Stimulated activated CD8-positive, alpha-beta memory T cell treated with anti-CD3 and anti-CD28 coated beads, Interleukin-4, amount 100 ng/mL, for 24 hours (primary cell): ENCODE data around the gene MKKS.

Experiments
- DNase-seq: peaks from one replicate; pipeline ENCODE4 v3.0.0-alpha.2; 2020; ENCODE audit warnings: low read depth

The MKKS gene

GRCh38 chr20:10368702-10369041 lies 65.3 kb downstream of the MKKS start:
- DNase-seq = no peak

GRCh38 chr20:10367943-10368701 lies 65.9 kb downstream of the MKKS start:
- DNase-seq = no peak

GRCh38 chr20:10367693-10367942 lies 66.4 kb downstream of the MKKS start:
- DNase-seq = no peak

- DNase-seq = no peak
Measured at GRCh38 chr20:10366898-10367692, 66.9 kb downstream of the MKKS start.

- no peak for DNase-seq
Measured at GRCh38 chr20:10362674-10363073, 71.3 kb downstream of the MKKS start.

GRCh38 chr20:10360878-10361277 lies 73.1 kb downstream of the MKKS start:
- no peak for DNase-seq

- DNase-seq = no peak
Measured at GRCh38 chr20:10359621-10360040, 74.4 kb downstream of the MKKS start.

GRCh38 chr20:10357974-10358373 lies 76.0 kb downstream of the MKKS start:
- no peak for DNase-seq

GRCh38 chr20:10357061-10357708 lies 76.8 kb downstream of the MKKS start:
- DNase-seq = no peak

GRCh38 chr20:10356628-10357027 lies 77.4 kb downstream of the MKKS start:
- DNase-seq = no peak

- no peak for DNase-seq
Measured at GRCh38 chr20:10352934-10353824, 80.8 kb downstream of the MKKS start.
